GM23248 (cell line): ENCODE data around the gene AK9.

ENCODE experiments used
- EZH2 ChIP-seq: fragments of 200-600 bp; sonication (generic); IDR thresholded peaks from 2 replicates; pipeline ENCODE4 v1.6.1; 2018; ENCODE audit warnings: antibody characterized with exemption, mild to moderate bottlenecking; ENCODE audit not compliant: insufficient read depth, poor library complexity, severe bottlenecking
- EZH2phosphoT487 ChIP-seq: fragments of 200-600 bp; sonication (generic); IDR thresholded peaks from 2 replicates; pipeline ENCODE4 v1.6.1; 2018; ENCODE audit warnings: antibody characterized with exemption, moderate library complexity, mild to moderate bottlenecking, low read depth; ENCODE audit not compliant: insufficient read depth

- TF ChIP-seq EZH2phosphoT487 (no peak), EZH2 (no peak)
These were observed 239.6 kb downstream of the AK9 start for GRCh38 chr6:109451376-109451775.
